ENCODE measurements around the gene GORASP1. TPM values are rescaled to one million over a fixed set of nuclear protein-coding genes. Genes with fewer than 3 reads are reported as not detected.

The GORASP1 gene
- total RNA-seq, 1 donor from 2014 or later = 86.9 TPM

GRCh38 chr3:39094851-39095677 is 12.4 kb downstream of the GORASP1 start:
- peak overlapping the region; percentile 17 for H3K27ac ChIP-seq
- ATAC-seq (no peak), DNase-seq (no peak)
- H3K27me3 ChIP-seq = no peaks in the 10 kb centered on the region
- H3K4me1 ChIP-seq = peaks cover 6% of the 10 kb centered on the region
- intact Hi-C loops (cut with DNase I) = no loop called here
- no peak overlapping the region for H3K4me3 ChIP-seq
- H3K36me3 ChIP-seq = peaks cover 99% of the 10 kb centered on the region
- no peaks in the 10 kb centered on the region for H3K9me3 ChIP-seq
- TF ChIP-seq CTCF (IDR thresholded peaks at IDR 0.05) = no peak

GRCh38 chr3:39090922-39091321 is 16.5 kb downstream of the GORASP1 start:
- H3K9me3 ChIP-seq = no peaks in the 10 kb centered on the region
- TF ChIP-seq CTCF (IDR thresholded peaks at IDR 0.05) = no peak
- H3K27ac ChIP-seq = no peak overlapping the region
- peaks cover 6% of the 10 kb centered on the region for H3K4me1 ChIP-seq
- no peak for DNase-seq
- intact Hi-C loops (cut with DNase I) = no loop called here
- ATAC-seq = no peak
- H3K27me3 ChIP-seq = no peaks in the 10 kb centered on the region
- peaks cover 97% of the 10 kb centered on the region for H3K36me3 ChIP-seq
- H3K4me3 ChIP-seq = no peak overlapping the region

- Histone ChIP-seq H3K4me1 (no peaks in the 10 kb centered on the region), H3K27me3 (no peaks in the 10 kb centered on the region), H3K4me3 (no peak overlapping the region), H3K9me3 (no peaks in the 10 kb centered on the region), H3K36me3 (peaks cover 94% of the 10 kb centered on the region), H3K27ac (no peak overlapping the region)
- no peak for DNase-seq
- intact Hi-C loops (cut with DNase I) = no loop called here
- no peak for TF ChIP-seq CTCF (IDR thresholded peaks at IDR 0.05)
- ATAC-seq = no peak
Measured at GRCh38 chr3:39088889-39089288, 18.5 kb downstream of the GORASP1 start.

- ATAC-seq = no peak
- peaks cover 94% of the 10 kb centered on the region for H3K36me3 ChIP-seq
Measured at GRCh38 chr3:39088456-39088855, 19.0 kb downstream of the GORASP1 start.

GRCh38 chr3:39086144-39086543 is 21.3 kb downstream of the GORASP1 start:
- H3K9me3 ChIP-seq = no peaks in the 10 kb centered on the region
- no peaks in the 10 kb centered on the region for H3K4me1 ChIP-seq
- ATAC-seq = no peak
- H3K36me3 ChIP-seq = peaks cover 74% of the 10 kb centered on the region
- intact Hi-C loops (cut with DNase I) = no loop called here
- H3K27me3 ChIP-seq = no peaks in the 10 kb centered on the region
- no peak for TF ChIP-seq CTCF (IDR thresholded peaks at IDR 0.05)
- H3K27ac ChIP-seq = no peak overlapping the region
- DNase-seq = no peak
- H3K4me3 ChIP-seq = no peak overlapping the region

More at GRCh38 chr3:39088456-39088855, 19.0 kb downstream of the GORASP1 start:
- no peaks in the 10 kb centered on the region for H3K9me3 ChIP-seq
- intact Hi-C loops (cut with DNase I) = no loop called here
- no peak for TF ChIP-seq CTCF (IDR thresholded peaks at IDR 0.05)
- H3K27me3 ChIP-seq = no peaks in the 10 kb centered on the region
- DNase-seq = no peak
- no peak overlapping the region for H3K4me3 ChIP-seq
- H3K27ac ChIP-seq = no peak overlapping the region
- no peaks in the 10 kb centered on the region for H3K4me1 ChIP-seq
